NCI-H82 treated with DMSO at 0.1 percent for 48 hours (cell line): ENCODE measurements around the gene MYO9B.

Source experiments
- DNase-seq: peaks from one replicate; lab custom pipeline; 2025; ENCODE audit not compliant: unreplicated experiment; lab: John Stamatoyannopoulos, UW

Gene MYO9B

GRCh38 chr19:17112271-17112670 lies 36.7 kb downstream of the MYO9B start:
- no peak for DNase-seq

- no peak for DNase-seq
Measured at GRCh38 chr19:17112700-17113099, 37.1 kb downstream of the MYO9B start.

DNA sequence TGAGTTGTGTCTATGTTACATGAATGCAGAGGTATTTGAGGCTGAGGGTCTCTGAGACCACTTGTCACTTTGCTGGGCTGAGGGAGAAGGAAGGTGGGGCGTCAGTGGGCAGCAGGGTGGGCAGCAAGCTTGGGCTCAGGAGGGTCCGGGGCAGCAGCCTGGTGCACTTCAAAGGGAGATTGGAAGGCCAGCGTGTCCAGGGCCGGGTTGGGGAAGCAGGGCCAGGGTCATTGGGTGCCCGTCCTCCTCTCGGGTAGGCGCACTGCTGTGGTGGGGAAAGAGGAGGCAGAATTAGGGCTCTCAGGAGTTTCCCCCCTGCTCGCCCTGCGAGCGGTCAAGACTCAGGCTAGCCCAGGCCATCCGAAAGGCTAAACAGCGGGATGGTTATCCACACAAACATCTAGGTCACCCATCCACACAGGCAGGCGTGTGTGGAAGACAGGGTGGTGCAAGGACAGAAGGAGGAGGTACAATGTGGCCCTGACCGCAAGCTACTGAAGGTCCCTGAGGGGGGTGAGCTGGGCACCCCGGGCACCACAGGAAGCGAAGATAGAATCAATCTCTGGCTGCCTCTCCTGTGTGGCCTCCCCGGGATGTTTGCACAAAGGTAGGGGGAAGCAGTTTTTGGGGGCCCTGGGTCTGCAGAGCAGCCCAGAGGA lies 37.7 kb downstream of the MYO9B start:
- DNase-seq, result no peak

GRCh38 chr19:17114414-17114831 lies 38.8 kb downstream of the MYO9B start:
- no peak for DNase-seq

DNA sequence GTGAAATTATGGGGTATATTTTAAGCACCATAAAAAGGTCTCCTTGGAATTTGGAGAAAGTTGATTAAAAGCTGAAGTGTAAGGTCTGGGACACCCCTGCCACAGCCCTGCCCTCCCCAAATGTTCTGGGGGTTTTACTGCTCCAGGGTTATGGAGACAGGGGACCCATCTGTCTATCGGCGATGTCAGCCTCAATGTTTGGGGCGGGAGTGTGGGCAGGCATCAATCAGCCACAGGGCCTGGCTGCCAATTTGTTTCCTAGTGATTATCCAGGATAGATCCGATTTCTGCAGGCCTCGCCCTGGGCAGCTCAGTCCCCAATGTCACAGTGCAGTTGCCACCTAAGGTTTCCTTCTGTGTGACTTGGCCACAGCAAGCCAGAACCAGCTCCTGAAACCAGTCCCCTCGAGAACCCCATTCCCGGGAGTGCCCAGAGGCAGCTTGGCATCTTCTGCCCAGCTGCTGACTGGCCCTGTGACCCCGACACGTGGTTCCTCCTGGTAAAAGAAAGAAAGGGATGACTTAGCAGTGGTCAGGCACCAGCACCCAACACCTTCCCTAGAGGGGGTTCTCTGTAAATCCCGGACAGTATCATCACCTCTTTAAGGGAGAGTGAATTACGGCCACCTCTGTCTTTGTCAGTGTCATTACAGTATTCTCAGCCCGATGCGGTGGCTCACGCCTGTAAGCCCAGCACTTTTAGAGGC lies 41.6 kb downstream of the MYO9B start:
- DNase-seq, result no peak

DNA sequence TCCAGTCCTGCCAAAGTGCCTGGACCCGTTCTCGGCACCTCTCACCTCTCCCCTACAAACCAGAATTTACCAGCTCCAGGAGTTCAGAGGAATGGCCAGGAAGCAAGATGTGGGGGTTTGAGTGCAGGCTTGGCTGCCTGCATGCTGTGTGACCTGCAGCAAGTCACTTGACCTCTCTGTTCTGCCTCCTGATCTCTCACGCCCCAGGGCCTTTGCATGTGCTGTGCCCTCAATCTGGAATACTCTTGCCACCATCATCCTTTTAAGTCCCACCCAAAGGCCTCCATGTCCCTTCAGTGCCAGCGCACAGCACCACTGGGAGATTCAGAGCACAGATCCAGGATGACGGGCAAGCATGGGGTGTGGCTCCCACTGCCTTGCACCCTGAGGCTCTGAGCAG lies 43.4 kb downstream of the MYO9B start:
- DNase-seq, result no peak

DNA sequence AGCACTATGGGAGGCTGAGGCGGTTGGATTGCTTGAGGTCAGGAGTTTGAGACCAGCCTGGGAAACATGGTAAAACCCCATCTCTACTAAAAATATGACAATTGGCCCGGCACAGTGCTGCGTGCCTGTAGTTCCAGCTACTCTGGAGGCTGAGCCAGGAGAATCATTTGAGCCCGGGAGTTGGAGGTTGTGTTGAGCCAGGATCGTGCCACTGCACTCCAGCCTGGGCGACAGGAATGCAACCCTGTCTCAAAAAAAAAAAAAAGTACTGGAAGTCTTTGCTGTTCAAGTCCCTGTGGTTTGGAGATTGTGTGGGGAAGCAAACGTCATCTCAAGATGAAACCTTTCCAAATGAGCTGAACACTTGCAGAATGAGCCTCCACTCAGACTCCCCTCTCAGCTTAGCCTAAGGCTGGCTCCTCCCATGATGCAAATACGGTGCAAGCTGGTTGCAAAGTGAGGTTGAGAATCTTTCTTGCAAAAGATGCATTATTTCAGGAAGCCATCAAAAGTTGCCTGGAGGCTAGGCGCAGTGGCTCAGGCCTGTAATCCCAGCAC lies 46.2 kb downstream of the MYO9B start:
- no peak for DNase-seq

GRCh38 chr19:17123041-17123440 lies 47.5 kb downstream of the MYO9B start:
- DNase-seq, result no peak

GRCh38 chr19:17124025-17124424 lies 48.4 kb downstream of the MYO9B start:
- no peak for DNase-seq

GRCh38 chr19:17125062-17125727 lies 49.6 kb downstream of the MYO9B start:
- DNase-seq, result peak; percentile 57

GRCh38 chr19:17125728-17126677 lies 50.4 kb downstream of the MYO9B start:
- DNase-seq, result no peak

GRCh38 chr19:17127671-17128070 lies 52.1 kb downstream of the MYO9B start:
- peak; percentile 85 for DNase-seq

DNA sequence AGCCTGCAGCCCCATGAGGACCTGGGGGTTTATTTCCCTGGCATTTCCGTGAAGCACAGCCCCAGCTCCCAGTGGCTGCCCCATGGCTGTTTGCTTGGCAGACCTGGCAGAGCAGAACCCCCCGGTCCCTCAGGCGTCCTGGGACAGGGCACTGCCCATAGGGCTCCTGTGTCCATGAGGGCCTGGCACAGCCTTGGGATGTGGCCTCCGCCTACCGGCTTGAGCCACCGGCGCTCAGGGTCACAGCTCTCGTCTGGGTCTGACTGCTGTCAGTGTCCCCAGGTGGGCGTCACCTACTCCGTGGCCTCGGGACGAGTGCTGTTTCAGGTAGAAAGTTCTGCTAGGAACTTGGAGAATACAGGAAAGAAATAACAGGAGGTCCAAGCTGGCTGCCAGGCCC lies 52.8 kb downstream of the MYO9B start:
- no peak for DNase-seq

GRCh38 chr19:17128820-17129219 lies 53.2 kb downstream of the MYO9B start:
- no peak for DNase-seq

DNA sequence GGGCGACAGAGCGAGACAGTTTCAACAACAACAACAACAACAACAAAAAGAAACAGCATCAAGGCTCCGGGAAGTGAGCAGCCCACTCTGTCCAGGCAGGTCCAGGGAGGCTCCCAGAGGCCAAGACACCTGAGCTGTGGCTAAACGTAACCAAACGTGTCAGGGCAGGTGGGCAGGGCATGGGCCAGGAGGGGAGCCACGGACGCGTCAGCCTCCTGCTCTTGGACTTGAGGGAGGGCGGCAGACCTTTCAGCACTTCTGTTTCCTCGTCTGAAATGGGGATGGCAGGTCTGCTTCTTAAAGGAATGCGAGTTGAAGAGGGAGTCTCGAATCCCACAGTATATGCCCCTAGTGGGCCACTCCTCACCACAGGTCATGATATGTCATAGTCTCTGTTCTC lies 53.8 kb downstream of the MYO9B start:
- DNase-seq, result no peak

- DNase-seq, result peak; percentile 53
Measured at GRCh38 chr19:17135001-17135853, 59.6 kb downstream of the MYO9B start.

GRCh38 chr19:17136021-17136420 lies 60.4 kb downstream of the MYO9B start:
- DNase-seq, result no peak

- DNase-seq, result no peak
Measured at GRCh38 chr19:17136617-17137016, 61.0 kb downstream of the MYO9B start.

- no peak for DNase-seq
Measured at GRCh38 chr19:17137417-17137816, 61.8 kb downstream of the MYO9B start.
